IPS-18c (cell line): Measurements from ENCODE around the gene CACNG8.

Source experiments
- H3K4me3 ChIP-seq: 2 replicates; pipeline ENCODE4 v1.7.0; 2013; ENCODE audit warnings: low read depth, mild to moderate bottlenecking, low read length, moderate library complexity; ENCODE audit not compliant: insufficient read depth
- H3K9me3 ChIP-seq: one replicate; pipeline ENCODE4 v1.6.1; 2013; ENCODE audit warnings: mild to moderate bottlenecking, low read length, moderate library complexity; ENCODE audit not compliant: control insufficient read depth, insufficient read depth

Gene CACNG8

GRCh38 chr19:53983457-53984289, 20.9 kb downstream of the CACNG8 start:
- H3K9me3 ChIP-seq: no peaks in the 10 kb centered on the region
- 0 out of 2 replicates have a peak overlapping the region, but pooled peaks have one; percentile 20 for H3K4me3 ChIP-seq

- H3K4me3 ChIP-seq: no peak overlapping the region
- H3K9me3 ChIP-seq: no peaks in the 10 kb centered on the region
Observed at GRCh38 chr19:53985863-53986262, 23.1 kb downstream of the CACNG8 start.

GRCh38 chr19:53988981-53989380, 26.2 kb downstream of the CACNG8 start:
- H3K9me3 ChIP-seq: no peaks in the 10 kb centered on the region

GRCh38 chr19:53989600-53990533, 27.1 kb downstream of the CACNG8 start:
- H3K4me3 ChIP-seq: no peak overlapping the region
- H3K9me3 ChIP-seq: no peaks in the 10 kb centered on the region

More at GRCh38 chr19:53988981-53989380, 26.2 kb downstream of the CACNG8 start:
- H3K4me3 ChIP-seq: no peak overlapping the region

GRCh38 chr19:53991224-53992113, 28.7 kb downstream of the CACNG8 start, which contains the start of gene CACNG6:
Gene CACNG6, plus strand, starts transcription at chr19:53991637. Its CDS starts 1,241 bp downstream, at chr19:53992878.
- Histone ChIP-seq H3K4me3 (peak within 1 kb of the TSS; percentile 47), H3K9me3 (no peaks in the 10 kb centered on the region)

GRCh38 chr19:53992211-53992610, 29.5 kb downstream of the CACNG8 start:
- Histone ChIP-seq H3K9me3 (no peaks in the 10 kb centered on the region), H3K4me3 (no peak overlapping the region; the same call in 1 of the 2 replicates)

GRCh38 chr19:53992815-53993214, 30.1 kb downstream of the CACNG8 start:
- H3K9me3 ChIP-seq: no peaks in the 10 kb centered on the region
- no peak overlapping the region for H3K4me3 ChIP-seq

- no peaks in the 10 kb centered on the region for H3K9me3 ChIP-seq
- H3K4me3 ChIP-seq: no peak overlapping the region
Observed at GRCh38 chr19:53993448-53993847, 30.7 kb downstream of the CACNG8 start.

GRCh38 chr19:53994811-53995210, 32.1 kb downstream of the CACNG8 start:
- no peaks in the 10 kb centered on the region for H3K9me3 ChIP-seq
- no peak overlapping the region for H3K4me3 ChIP-seq

GRCh38 chr19:53998223-53998622, 35.5 kb downstream of the CACNG8 start:
- H3K9me3 ChIP-seq: no peaks in the 10 kb centered on the region
- H3K4me3 ChIP-seq: no peak overlapping the region

- Histone ChIP-seq H3K9me3 (no peaks in the 10 kb centered on the region), H3K4me3 (no peak overlapping the region)
Observed at GRCh38 chr19:53999694-54000093, 37.0 kb downstream of the CACNG8 start.

GRCh38 chr19:54001496-54001895, 38.8 kb downstream of the CACNG8 start:
- H3K9me3 ChIP-seq: no peaks in the 10 kb centered on the region
- no peak overlapping the region for H3K4me3 ChIP-seq

- no peaks in the 10 kb centered on the region for H3K9me3 ChIP-seq
- H3K4me3 ChIP-seq: no peak overlapping the region
Observed at GRCh38 chr19:54002495-54003315, 40.0 kb downstream of the CACNG8 start.

- no peaks in the 10 kb centered on the region for H3K9me3 ChIP-seq
- H3K4me3 ChIP-seq: no peak overlapping the region
Observed at GRCh38 chr19:54009440-54009839, 46.7 kb downstream of the CACNG8 start.

- no peaks in the 10 kb centered on the region for H3K9me3 ChIP-seq
- H3K4me3 ChIP-seq: no peak overlapping the region
Observed at GRCh38 chr19:54010474-54010873, 47.7 kb downstream of the CACNG8 start.
